ENCODE results near the gene SPINK8. TPM values are rescaled to one million over a fixed set of nuclear protein-coding genes. Genes with fewer than 3 reads are reported as not detected.
"Not testable (repeated sequence)": the region's sequence is repeated elsewhere in the genome, so short reads cannot be mapped to it uniquely, and the experiment has no call there.

SPINK8 gene
- total RNA-seq, 1 donor from 2014 or later = not detected

- Mint-ChIP-seq H3K4me1 (ENCODE audit: unreplicated experiment) (peaks cover 11% of the 10 kb centered on the region), H3K4me3 (ENCODE audit: unreplicated experiment) (no peak overlapping the region), H3K27me3 (ENCODE audit: unreplicated experiment) (peaks cover 6% of the 10 kb centered on the region), H3K36me3 (ENCODE audit: low read depth, unreplicated experiment) (peaks cover 35% of the 10 kb centered on the region), H3K27ac (ENCODE audit: unreplicated experiment) (no peak overlapping the region), H3K9me3 (ENCODE audit: unreplicated experiment) (no peaks in the 10 kb centered on the region)
- no peak for DNase-seq (ENCODE audit: low spot score)
- no peak for TF ChIP-seq CTCF (IDR thresholded peaks at IDR 0.05; ENCODE audit: unreplicated experiment)
Observed at GRCh38 chr3:48274452-48274851, 59.0 kb downstream of the SPINK8 start.

GRCh38 chr3:48273594-48274211, 59.8 kb downstream of the SPINK8 start:
- Mint-ChIP-seq H3K4me1 (ENCODE audit: unreplicated experiment) (peaks cover 12% of the 10 kb centered on the region), H3K27me3 (ENCODE audit: unreplicated experiment) (peaks cover 6% of the 10 kb centered on the region), H3K9me3 (ENCODE audit: unreplicated experiment) (no peaks in the 10 kb centered on the region), H3K4me3 (ENCODE audit: unreplicated experiment) (no peak overlapping the region), H3K27ac (ENCODE audit: unreplicated experiment) (no peak overlapping the region), H3K36me3 (ENCODE audit: low read depth, unreplicated experiment) (peaks cover 41% of the 10 kb centered on the region)
- peak; percentile 68 for DNase-seq (ENCODE audit: low spot score)
- peak; percentile 61 for TF ChIP-seq CTCF (IDR thresholded peaks at IDR 0.05; ENCODE audit: unreplicated experiment)

GRCh38 chr3:48271763-48272498, 61.5 kb downstream of the SPINK8 start:
- Mint-ChIP-seq H3K36me3 (ENCODE audit: low read depth, unreplicated experiment) (peaks cover 49% of the 10 kb centered on the region), H3K9me3 (ENCODE audit: unreplicated experiment) (no peaks in the 10 kb centered on the region), H3K4me1 (ENCODE audit: unreplicated experiment) (peaks cover 27% of the 10 kb centered on the region), H3K27me3 (ENCODE audit: unreplicated experiment) (peaks cover 5% of the 10 kb centered on the region), H3K4me3 (ENCODE audit: unreplicated experiment) (peak overlapping the region; percentile 31), H3K27ac (ENCODE audit: unreplicated experiment) (no peak overlapping the region)
- no peak for TF ChIP-seq CTCF (IDR thresholded peaks at IDR 0.05; ENCODE audit: unreplicated experiment)
- DNase-seq (ENCODE audit: low spot score) = no peak

GRCh38 chr3:48271223-48271622, 62.2 kb downstream of the SPINK8 start:
- peak overlapping the region; percentile 81 for H3K4me3 Mint-ChIP-seq (ENCODE audit: unreplicated experiment)
- not testable (repeated sequence) for H3K27me3 Mint-ChIP-seq (ENCODE audit: unreplicated experiment); H3K9me3 Mint-ChIP-seq (ENCODE audit: unreplicated experiment); H3K27ac Mint-ChIP-seq (ENCODE audit: unreplicated experiment); DNase-seq (ENCODE audit: low spot score)
- H3K4me1 Mint-ChIP-seq (ENCODE audit: unreplicated experiment) = peaks cover 27% of the 10 kb centered on the region
- H3K36me3 Mint-ChIP-seq (ENCODE audit: low read depth, unreplicated experiment) = peaks cover 53% of the 10 kb centered on the region

GRCh38 chr3:48270306-48270705, 63.2 kb downstream of the SPINK8 start:
- TF ChIP-seq CTCF (IDR thresholded peaks at IDR 0.05; ENCODE audit: unreplicated experiment) = no peak
- Mint-ChIP-seq H3K36me3 (ENCODE audit: low read depth, unreplicated experiment) (peaks cover 53% of the 10 kb centered on the region), H3K27ac (ENCODE audit: unreplicated experiment) (no peak overlapping the region), H3K4me3 (ENCODE audit: unreplicated experiment) (peak overlapping the region; percentile 65), H3K4me1 (ENCODE audit: unreplicated experiment) (peaks cover 31% of the 10 kb centered on the region), H3K27me3 (ENCODE audit: unreplicated experiment) (peaks cover 5% of the 10 kb centered on the region), H3K9me3 (ENCODE audit: unreplicated experiment) (no peaks in the 10 kb centered on the region)
- DNase-seq (ENCODE audit: low spot score) = no peak

Data from endothelial cell (in vitro differentiated cells).